Spinal cord (tissue), 10 donors: ENCODE data around the gene TLR4. TPM values are rescaled to one million over a fixed set of nuclear protein-coding genes. Genes with fewer than 3 reads are reported as not detected.

Experiments
- DNase-seq, 6 donors: peaks; one replicate each; pipeline versions ENCODE4 v3.0.0 to v3.0.0-alpha.2; 2013 to 2015; ENCODE audit warnings: low spot score in 6 of 6, low read depth in 4 of 6
- H3K27ac ChIP-seq: one replicate; pipeline ENCODE4 v1.5.1; 2013; ENCODE audit warnings: low read depth, low read length, control low read depth
- H3K27me3 ChIP-seq: one replicate; pipeline ENCODE4 v1.6.1; 2013; ENCODE audit warnings: low read length; ENCODE audit not compliant: control insufficient read depth, insufficient read depth
- H3K36me3 ChIP-seq: one replicate; pipeline ENCODE4 v1.6.1; 2013; ENCODE audit warnings: low read length; ENCODE audit not compliant: control insufficient read depth, insufficient read depth
- H3K4me1 ChIP-seq: one replicate; pipeline ENCODE4 v1.6.1; 2013; ENCODE audit warnings: low read length; ENCODE audit not compliant: control insufficient read depth, insufficient read depth
- H3K4me3 ChIP-seq: one replicate; pipeline ENCODE4 v1.5.1; 2013; ENCODE audit warnings: low read depth, low read length, control low read depth
- H3K9me3 ChIP-seq: one replicate; pipeline ENCODE4 v1.6.1; 2013; ENCODE audit warnings: low read length; ENCODE audit not compliant: control insufficient read depth, insufficient read depth
- WGBS: methylation state at CpG from one replicate; pipeline ENCODE4 v1.1.5; 2013; ENCODE audit warnings: missing lambda C conversion rate; ENCODE audit not compliant: insufficient coverage; 5-methylcytosine and 5-hydroxymethylcytosine counted together
- long read RNA-seq, 4 donors: transcript quantifications; one replicate each; lab custom pipeline, GENCODE V29; 2026
- polyA plus RNA-seq, 2 donors: library from polyadenylated mRNA; unstranded; fragments of 120-200 nt; gene quantifications; one replicate each; pipeline ENCODE4 v1.2.1, GENCODE V29; 2013; ENCODE audit not compliant: insufficient read length in 2 of 2
- total RNA-seq, 2 donors: library from RNA; depleted of rRNA in 1 of 2; stranded (reverse); fragments of 120-200 nt in 1 of 2; fragments of >200 nt in 1 of 2; gene quantifications; one replicate each; pipeline versions ENCODE4 v1.2.3 to v1.2.4, GENCODE V29; 2013 to 2014
- donor health status: healthy.

Gene TLR4
- 10 to 100 TPM; 34.6 to 35.2 TPM for total RNA-seq
- polyA plus RNA-seq, result 10 to 100 TPM in 1 of 2 donors, 1 to 10 TPM in 1; 7.1 to 10.7 TPM
- long read RNA-seq, donor 1, full-length matches to known transcripts, result 1 of 1 reads
- long read RNA-seq, donor 1, partial matches to known transcripts, result 0 of 1 reads
- long read RNA-seq, donor 1, other reads (novel, unspliced or antisense), result 0 of 1 reads
- long read RNA-seq, donor 2, full-length matches to known transcripts, result 2 of 2 reads
- long read RNA-seq, donor 2, partial matches to known transcripts, result 0 of 2 reads
- long read RNA-seq, donor 2, other reads (novel, unspliced or antisense), result 0 of 2 reads
- long read RNA-seq, donor 3, full-length matches to known transcripts, result 2 of 2 reads
- long read RNA-seq, donor 3, partial matches to known transcripts, result 0 of 2 reads
- long read RNA-seq, donor 3, other reads (novel, unspliced or antisense), result 0 of 2 reads
- long read RNA-seq, donor 4, full-length matches to known transcripts, result 3 of 9 reads
- long read RNA-seq, donor 4, partial matches to known transcripts, result 6 of 9 reads
- long read RNA-seq, donor 4, other reads (novel, unspliced or antisense), result 0 of 9 reads

- DNase-seq, result peak in 5 of 6 donors; percentile 6 to 60 (median 15)
- Histone ChIP-seq H3K4me1 (peaks cover 4% of the 10 kb centered on the region), H3K4me3 (peak within 1 kb of the TSS; percentile 35), H3K27ac (peak within 1 kb of the TSS; percentile 78), H3K27me3 (no peaks in the 10 kb centered on the region), H3K9me3 (no peaks in the 10 kb centered on the region), H3K36me3 (no peaks in the 10 kb centered on the region)
- 41% methylated on average over 9 of the region's 13 CpGs for WGBS
Measured at GRCh38 chr9:117704024-117704575, at the start of gene TLR4. Gene TLR4, plus strand, starts transcription at chr9:117704403. Its CDS starts 70 bp downstream, at chr9:117704473.

GRCh38 chr9:117656002-117656401, 48.2 kb upstream of the TLR4 start:
- no peak overlapping the region for H3K4me3 ChIP-seq
- no peaks in the 10 kb centered on the region for H3K4me1 ChIP-seq
- H3K27ac ChIP-seq, result no peak overlapping the region
- no peaks in the 10 kb centered on the region for H3K9me3 ChIP-seq
- DNase-seq, result peak in 2 of 6 donors; percentile 44 to 65
- no peaks in the 10 kb centered on the region for H3K27me3 ChIP-seq
- 0% methylated on average over 1 of the region's 2 CpGs for WGBS
- H3K36me3 ChIP-seq, result no peaks in the 10 kb centered on the region

- Histone ChIP-seq H3K4me1 (no peaks in the 10 kb centered on the region), H3K27me3 (no peaks in the 10 kb centered on the region), H3K36me3 (no peaks in the 10 kb centered on the region), H3K9me3 (no peaks in the 10 kb centered on the region), H3K27ac (no peak overlapping the region), H3K4me3 (no peak overlapping the region)
- 100% methylated on average over 1 of the region's 3 CpGs for WGBS
- DNase-seq, result no peak
Measured at GRCh38 chr9:117662651-117663050, 41.6 kb upstream of the TLR4 start.

GRCh38 chr9:117664419-117664818, 39.8 kb upstream of the TLR4 start:
- no CpG with 5 or more reads among the region's 1 CpG for WGBS
- Histone ChIP-seq H3K4me3 (no peak overlapping the region), H3K27me3 (no peaks in the 10 kb centered on the region), H3K4me1 (no peaks in the 10 kb centered on the region), H3K27ac (no peak overlapping the region), H3K9me3 (no peaks in the 10 kb centered on the region), H3K36me3 (no peaks in the 10 kb centered on the region)
- DNase-seq, result no peak

- H3K4me3 ChIP-seq, result no peak overlapping the region
- H3K4me1 ChIP-seq, result no peaks in the 10 kb centered on the region
- H3K9me3 ChIP-seq, result no peaks in the 10 kb centered on the region
- no peaks in the 10 kb centered on the region for H3K27me3 ChIP-seq
- H3K36me3 ChIP-seq, result no peaks in the 10 kb centered on the region
- no peak for DNase-seq
- no peak overlapping the region for H3K27ac ChIP-seq
- WGBS, result 100% methylated on average over 1 of the region's 1 CpG
Measured at GRCh38 chr9:117665601-117666385, 38.4 kb upstream of the TLR4 start.

- Histone ChIP-seq H3K36me3 (no peaks in the 10 kb centered on the region), H3K27ac (no peak overlapping the region), H3K4me1 (no peaks in the 10 kb centered on the region), H3K4me3 (no peak overlapping the region), H3K27me3 (no peaks in the 10 kb centered on the region), H3K9me3 (no peaks in the 10 kb centered on the region)
- WGBS, result no CpG with 5 or more reads among the region's 1 CpG
- no peak for DNase-seq
Measured at GRCh38 chr9:117671468-117671867, 32.7 kb upstream of the TLR4 start.

GRCh38 chr9:117672369-117672768, 31.8 kb upstream of the TLR4 start:
- no peaks in the 10 kb centered on the region for H3K36me3 ChIP-seq
- H3K4me3 ChIP-seq, result no peak overlapping the region
- no peaks in the 10 kb centered on the region for H3K27me3 ChIP-seq
- no peaks in the 10 kb centered on the region for H3K4me1 ChIP-seq
- H3K27ac ChIP-seq, result no peak overlapping the region
- WGBS, result no CpG with 5 or more reads among the region's 1 CpG
- DNase-seq, result no peak
- no peaks in the 10 kb centered on the region for H3K9me3 ChIP-seq

GRCh38 chr9:117677572-117677971, 26.6 kb upstream of the TLR4 start:
- H3K4me1 ChIP-seq, result no peaks in the 10 kb centered on the region
- no peak for DNase-seq
- H3K27ac ChIP-seq, result no peak overlapping the region
- H3K9me3 ChIP-seq, result no peaks in the 10 kb centered on the region
- H3K27me3 ChIP-seq, result no peaks in the 10 kb centered on the region
- no peak overlapping the region for H3K4me3 ChIP-seq
- no peaks in the 10 kb centered on the region for H3K36me3 ChIP-seq

GRCh38 chr9:117678871-117679270, 25.3 kb upstream of the TLR4 start:
- DNase-seq, result no peak
- Histone ChIP-seq H3K27me3 (no peaks in the 10 kb centered on the region), H3K4me1 (no peaks in the 10 kb centered on the region), H3K9me3 (no peaks in the 10 kb centered on the region), H3K27ac (no peak overlapping the region), H3K36me3 (no peaks in the 10 kb centered on the region), H3K4me3 (no peak overlapping the region)
- no CpG with 5 or more reads among the region's 1 CpG for WGBS
